GM12874 (cell line): ENCODE measurements around the gene RPL6.

Experiments used
- CTCF ChIP-seq: IDR thresholded peaks from 2 replicates; pipeline ENCODE4 v1.5.1; 2011; ENCODE audit warnings: low read depth, mild to moderate bottlenecking, control low read depth, low read length, moderate library complexity; ENCODE audit not compliant: insufficient read depth

RPL6 gene

GRCh38 chr12:112413855-112414625 lies 4.6 kb upstream of the RPL6 start:
- TF ChIP-seq CTCF = no peak

GRCh38 chr12:112409906-112410244 lies 470 bp upstream of the RPL6 start:
- no peak for TF ChIP-seq CTCF

- no peak for TF ChIP-seq CTCF
Measured at GRCh38 chr12:112408621-112409020, 784 bp downstream of the RPL6 start.

- TF ChIP-seq CTCF = no peak
Measured at GRCh38 chr12:112406519-112407488, 2.6 kb downstream of the RPL6 start.

- TF ChIP-seq CTCF = no peak
Measured at GRCh38 chr12:112401903-112402498, 7.4 kb downstream of the RPL6 start.

GRCh38 chr12:112401054-112401453 lies 8.4 kb downstream of the RPL6 start:
- TF ChIP-seq CTCF = no peak

- no peak for TF ChIP-seq CTCF
Measured at GRCh38 chr12:112393328-112393727, 16.1 kb downstream of the RPL6 start.
